DMS 273 (cell line): ENCODE data around the gene HOXA2.

Experiments
- DNase-seq: peaks from one replicate; lab custom pipeline; 2025; ENCODE audit not compliant: unreplicated experiment; lab: John Stamatoyannopoulos, UW

Gene HOXA2

DNA sequence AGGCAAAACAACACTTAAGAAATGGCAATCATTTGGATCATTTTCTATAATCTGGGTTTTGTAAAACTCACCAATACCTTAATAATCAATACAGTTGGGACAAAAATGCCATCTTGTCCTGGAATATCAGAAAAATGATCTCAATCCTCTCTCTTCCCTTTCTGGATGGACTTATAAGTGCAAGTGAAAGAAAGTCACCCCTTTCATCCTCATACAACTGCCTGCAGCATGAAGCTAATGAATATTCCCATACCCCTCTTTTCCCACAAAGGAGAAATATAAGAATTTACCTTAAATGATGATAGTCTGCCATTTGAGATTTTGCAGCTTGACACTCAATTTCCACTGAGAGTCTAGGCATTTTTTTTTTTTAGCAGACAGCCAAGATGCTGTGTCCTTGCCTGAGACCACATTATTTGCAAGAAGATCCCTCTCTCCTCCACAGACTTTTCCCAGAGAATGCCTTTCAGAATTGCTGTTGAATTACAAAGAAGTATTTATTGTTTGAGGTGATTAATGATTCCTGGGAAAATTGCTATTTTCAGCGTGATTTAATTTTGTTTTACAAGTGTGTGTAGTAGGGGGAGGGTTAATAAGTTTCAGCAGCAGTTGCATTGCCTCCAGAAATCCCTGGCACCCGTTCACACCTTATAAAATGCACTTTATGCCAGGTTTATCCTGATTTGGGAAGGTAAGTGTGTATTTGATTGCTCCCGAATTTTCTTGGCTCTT, 24.3 kb upstream of the HOXA2 start:
- DNase-seq = no peak

DNA sequence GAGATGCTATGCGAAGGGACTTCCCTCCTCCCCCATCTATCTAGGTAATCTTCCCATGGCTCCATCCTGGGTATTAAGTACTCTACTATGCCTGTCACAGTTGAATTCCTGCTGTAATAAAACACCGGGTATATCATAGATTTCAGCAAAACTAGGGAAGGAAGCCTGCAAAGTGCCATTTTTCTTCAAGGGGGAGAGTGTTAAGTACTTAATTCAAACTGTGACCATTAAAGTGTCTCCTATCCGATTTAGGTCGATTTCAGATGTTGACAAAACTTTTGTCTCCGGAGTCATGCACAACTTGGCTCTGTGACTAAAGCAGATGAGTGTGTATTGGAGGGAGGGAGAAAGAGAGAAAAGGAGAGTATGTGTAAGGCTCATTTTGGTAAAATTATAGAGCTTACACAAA, 23.5 kb upstream of the HOXA2 start:
- no peak for DNase-seq

DNA sequence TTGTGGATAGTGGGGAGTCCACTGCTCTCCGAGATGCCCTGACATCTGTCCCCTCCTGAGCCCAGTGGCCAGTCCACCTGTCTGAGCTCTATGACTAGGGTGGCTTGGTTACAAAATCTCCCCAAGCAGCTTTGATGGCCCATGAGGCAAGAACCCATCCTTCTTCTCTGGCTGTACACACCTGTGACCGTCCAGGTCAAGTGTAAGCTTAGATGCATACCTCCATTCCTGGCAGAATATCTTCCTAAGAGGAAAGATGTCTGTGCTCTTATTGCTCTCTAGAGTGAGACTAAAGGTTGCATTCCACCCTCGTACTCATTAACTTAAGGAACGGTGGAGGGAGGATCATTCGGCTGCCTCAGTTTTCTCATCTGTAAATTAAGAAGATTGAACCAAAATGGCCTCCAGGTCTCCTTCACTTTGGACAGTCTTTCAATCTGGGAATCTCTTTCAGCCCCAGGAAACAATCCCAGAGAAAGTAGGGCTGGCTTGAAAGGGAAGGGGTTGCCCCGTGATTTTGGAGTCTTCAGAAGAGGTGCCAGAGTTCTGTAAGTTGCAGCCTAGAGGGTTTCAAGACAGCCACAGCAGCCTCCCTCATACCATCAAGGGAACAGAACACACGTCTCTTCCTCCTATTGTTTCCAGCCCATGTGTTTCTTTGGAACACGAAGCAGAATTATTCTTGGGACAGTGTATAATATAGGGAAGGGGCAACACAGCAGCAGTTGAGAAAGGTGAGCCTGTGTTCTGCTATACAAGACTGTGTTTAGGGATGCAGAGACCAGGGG, 22.6 kb upstream of the HOXA2 start:
- no peak for DNase-seq

DNA sequence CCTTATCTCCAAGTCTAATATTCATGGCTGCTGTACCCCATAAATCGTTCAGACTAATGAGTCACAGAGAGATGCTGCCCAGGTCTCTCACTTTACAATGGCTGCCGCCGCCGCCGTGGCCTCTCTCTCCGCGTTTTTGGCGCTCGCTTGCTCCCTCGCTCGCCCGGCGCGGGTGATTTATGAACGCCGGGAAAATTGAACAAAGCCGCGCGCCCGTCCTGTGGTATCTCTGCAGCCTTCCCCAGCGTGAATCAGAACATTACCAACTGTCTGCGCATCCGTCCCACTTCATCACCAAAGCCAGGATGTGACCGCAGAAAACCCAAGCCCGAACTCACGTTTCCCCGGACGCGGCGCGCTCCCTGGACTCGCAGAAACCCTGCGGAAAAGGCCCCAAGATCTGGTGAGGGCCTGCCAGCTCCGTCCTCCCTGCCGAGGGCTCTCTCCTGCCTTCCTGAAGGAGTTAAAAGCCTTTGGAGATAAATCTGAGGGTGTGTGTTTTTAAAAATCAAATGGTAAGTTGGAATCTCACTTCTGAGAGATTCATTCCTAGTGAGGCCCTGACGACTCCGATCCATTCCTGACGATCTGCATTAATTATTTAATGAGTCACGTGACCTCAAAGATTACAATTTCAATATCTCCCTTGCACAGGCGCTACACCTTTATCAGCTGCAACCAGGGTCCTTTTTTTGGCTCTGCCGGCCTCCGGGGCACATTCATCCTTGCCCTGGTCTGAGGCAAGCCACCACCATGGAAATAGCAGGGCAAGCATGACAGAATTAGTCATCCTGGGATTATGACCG, 21.8 kb upstream of the HOXA2 start:
- DNase-seq = no peak

DNA sequence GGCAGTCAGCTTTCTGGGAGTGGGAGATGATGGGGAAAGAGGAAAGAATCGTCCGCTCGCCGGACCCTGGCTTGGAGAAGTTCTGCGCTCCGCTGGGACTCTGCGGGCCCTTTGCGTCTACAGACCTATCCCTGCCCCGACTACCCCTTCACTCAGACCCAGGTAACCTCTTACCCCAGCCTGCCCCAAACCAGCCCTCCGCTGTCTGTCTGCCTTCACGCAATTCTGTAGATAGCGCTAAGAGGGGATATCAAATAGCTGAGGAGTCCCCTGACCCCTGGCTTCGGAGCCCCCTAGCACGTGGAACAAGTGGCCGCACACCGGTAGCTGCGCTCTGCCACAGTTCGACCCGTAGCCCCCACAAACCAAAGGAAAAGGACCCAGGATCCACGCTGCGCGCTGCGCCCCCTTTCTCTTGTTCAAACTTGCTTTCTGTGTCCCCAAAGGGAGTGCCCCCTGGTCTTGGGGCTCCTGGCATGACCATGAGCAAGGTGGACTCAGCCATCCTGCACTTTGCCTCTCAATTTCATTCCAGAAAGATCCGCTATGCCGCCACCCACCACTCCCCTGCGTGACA, 21.1 kb upstream of the HOXA2 start:
- no peak for DNase-seq

DNA sequence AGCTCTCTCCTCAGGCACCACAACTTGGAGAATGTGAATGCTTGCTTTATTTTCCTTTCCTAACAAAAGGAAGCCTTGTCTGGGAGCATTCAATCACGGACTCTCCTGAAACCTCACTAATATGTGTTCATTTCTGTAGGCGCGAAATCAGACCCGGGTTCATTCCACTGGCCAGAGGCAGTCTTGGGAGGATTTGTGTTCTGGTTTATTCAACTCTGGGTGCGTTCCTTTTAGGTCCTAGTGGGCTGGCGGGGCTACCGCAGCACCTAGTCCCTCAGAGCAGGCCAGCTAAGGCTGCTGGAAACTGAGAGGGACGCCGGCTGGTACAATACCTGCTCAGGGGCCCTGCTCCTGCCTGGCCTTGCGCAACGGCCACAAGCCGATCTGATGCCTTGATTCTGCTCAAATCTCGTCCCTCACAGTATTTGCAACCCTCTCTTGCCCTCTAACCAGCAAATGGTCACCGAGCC, 20.6 kb upstream of the HOXA2 start:
- no peak for DNase-seq

DNA sequence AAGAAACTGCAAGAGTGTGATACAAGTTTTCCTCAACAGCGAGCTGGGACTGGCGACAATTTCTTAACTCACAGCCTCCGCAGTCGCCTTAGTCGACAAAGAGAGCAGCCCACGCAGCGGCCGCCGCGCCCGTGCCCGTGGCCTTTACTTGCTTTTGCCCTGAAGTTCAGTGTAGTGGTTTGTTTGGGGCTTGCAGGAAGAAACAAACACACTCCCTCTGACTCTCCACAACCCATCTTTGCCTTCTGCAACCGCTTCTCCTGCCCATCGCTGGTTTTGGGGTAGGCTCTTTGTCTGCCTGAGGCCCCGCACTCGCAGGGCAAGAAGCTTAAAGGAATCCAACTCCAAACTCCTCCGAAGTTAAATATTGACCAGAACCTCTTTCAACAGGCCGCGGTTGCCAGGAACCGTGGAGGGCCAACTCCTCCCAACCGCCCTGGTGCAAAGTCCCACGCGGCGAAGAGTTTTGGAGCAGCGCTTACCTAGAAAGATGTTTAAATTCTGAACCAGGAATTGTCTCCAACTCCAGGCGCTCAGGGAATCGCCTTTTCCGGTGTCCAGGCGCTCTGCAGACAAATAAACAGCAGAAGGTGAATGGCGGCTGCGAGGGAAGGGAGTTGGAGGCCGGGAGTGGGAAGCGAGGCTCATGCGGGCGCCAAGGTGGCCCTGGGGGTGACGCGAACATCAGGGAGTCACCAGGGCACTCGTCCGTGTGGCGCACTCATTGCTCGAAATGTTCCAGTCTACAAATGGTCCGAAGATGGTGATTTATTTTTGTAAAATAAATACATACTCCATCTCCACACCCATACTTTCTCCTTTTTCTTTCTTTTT, 19.8 kb upstream of the HOXA2 start:
- DNase-seq = no peak

DNA sequence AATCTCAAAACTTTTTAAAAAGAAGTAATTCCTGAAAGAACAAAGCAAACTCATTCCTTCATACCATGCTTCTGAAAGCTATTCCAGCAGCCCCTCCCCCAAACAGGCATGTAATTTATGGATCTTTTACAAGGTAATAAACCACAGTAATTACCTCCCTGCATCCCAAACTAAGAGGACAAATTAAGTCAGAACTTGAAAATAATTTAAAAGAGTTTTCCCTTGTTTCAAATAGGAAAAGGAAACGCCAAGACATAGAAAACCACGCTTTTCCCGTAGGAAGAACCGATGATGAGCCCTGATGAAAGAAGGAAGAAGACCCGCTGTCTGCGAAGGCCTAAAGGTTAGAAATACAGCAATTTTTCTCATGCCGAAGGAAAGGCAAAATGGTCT, 19.2 kb upstream of the HOXA2 start:
- no peak for DNase-seq

DNA sequence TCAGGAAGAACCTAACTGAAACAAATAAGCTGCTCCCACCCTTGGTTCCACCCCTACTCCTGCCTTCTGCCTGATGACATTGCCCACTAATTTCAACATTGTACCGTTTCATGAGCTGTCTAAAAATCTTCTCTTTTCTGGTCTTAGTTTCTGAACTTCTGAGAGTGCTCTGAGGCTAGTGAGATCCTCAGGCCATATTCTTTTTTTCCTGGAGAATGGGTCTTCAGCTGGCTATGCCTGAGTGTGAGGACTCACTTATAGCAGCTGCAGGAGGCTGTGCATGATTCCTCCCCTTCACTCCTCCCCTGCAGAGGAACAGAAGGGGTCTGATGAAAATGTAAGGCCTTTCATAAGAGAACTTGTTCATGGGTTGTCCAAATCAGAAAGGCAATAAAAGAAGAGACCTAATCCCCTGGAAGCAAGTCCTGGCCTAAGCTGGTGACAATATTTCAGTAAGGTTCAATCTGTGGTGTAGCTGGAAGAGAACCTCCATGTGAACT, 17.0 kb upstream of the HOXA2 start:
- no peak for DNase-seq

DNA sequence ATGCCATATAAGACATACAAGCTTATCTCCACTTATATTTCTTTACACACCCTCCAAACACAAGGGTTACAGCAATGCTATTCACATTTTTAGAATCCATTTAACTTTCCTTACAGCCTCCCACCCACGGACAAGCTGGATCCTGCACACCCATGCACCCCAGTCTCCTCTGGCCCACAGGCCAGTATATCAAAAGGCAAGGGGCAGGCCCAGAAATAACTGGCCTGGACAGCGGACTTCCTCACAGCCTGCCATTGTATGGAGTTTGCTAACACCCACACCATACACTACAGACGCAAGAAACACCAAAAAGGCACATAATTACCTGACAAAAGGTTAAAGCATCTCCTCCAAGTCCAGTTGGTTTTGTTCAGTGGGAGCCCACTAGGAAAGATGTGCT, 16.1 kb upstream of the HOXA2 start:
- DNase-seq = no peak

DNA sequence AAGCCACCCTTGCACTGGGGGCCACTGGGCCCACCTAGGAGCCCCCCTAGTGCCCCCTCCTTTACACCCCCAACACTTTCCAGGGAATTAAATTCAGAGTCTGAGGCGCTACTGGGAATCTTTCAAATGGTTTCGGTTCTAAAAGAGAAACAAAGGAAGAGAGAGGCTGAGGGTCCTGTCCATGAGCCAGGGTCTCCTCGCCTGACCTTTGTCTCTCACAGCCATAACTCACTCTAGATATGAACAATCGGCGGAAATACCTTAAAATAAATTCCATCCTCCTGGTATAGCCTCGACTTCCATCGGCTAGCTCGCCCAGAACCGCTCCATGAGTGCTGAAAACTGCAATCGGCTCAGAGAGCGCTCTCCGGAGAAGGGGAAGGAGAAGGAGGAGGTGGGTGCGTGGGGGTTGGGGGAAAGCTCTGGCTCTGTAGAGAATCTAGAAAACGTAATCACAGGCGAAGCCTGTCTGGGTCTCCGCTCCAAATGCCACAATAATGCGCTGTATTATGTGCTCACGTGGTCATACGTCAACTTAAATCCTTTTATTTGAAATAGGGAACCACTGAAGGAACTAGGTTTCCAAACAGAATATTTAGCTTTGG, 15.5 kb upstream of the HOXA2 start:
- DNase-seq = no peak

DNA sequence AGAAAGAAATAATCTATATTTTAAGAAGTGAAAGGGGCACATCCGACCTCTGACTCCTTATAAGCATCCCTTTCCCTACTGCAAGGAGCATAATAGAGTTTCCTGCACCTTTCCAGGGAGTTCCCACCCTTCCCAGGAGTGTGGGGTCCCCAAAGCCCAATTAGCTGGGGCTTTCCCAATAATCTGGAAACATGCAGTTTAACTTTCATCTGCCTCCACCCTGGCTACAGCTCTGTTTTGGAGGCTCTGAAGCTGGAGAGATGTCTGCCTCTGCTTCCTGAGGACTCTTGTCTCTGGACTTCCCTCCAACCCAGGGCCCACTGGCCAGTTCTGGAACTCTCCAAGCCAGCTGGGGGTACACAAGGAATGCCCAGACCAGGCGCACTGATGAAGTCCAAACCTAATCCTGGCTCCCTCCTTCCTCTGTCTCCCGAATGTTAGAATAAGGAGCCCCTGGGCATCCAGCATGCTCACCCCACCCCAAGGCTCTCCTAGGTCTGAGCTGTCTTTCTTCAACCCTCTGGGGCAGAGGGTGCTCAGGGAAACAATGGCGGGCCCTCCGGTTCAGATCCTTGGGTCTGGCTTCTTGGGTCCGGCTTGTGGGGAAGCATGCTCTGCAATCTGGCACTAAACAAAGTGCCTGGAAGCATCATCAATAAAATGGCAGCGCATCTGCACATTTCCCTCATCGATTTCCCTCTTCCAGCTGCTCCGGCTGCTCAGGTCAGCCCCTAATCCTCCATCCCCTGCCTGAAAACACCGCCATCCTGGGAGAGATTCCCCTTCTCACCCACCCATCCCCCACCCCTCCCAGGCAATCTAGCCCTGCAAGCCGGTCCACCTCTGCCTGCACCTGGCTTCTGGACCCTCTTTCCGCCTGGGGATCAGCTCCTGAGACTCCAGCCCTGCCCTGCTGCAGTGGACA, 14.7 kb upstream of the HOXA2 start:
- DNase-seq = no peak

DNA sequence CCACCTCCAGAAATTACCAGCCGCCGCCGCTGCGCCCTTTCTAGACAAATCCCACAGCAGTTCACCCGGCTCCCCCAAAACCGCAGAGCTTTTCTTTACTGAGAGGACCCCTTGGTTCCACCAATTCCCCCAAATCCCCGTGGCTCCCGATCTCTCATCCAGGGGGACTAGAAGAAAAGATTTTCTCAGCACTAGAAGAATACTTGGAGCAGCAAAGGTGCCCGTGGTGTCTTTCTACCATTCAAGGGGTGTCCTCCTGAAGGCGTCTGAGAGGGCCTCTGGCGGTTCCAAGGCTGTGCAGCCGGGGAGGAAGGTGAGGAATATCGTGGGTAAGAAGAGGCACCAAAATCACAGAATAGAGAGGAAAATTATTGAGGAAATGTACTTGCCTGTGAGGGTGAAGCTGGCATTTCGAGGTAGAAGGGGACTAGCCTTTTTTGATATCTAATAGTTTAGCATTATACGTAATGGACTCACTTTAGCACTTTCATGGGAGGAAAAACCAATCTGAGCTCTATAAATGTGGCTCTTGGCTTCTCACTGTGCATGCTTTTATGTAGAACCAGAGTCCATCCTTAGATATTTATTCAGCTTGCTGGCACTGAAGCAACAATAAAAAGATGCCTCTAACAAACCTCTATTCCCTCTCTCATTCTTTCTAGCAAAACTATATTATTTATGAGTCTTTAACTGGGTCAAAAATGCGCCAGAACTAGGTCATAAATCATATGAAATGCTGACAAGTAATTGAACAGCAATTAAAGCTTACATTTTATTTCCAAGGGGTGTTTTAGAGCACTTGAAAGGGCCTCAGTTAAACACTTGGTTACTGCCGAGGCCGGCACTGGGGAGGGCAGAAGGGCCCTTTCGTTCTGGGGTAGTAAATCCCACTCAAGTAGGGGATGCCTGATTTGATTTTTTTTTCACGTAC, 13.8 kb upstream of the HOXA2 start:
- no peak for DNase-seq

DNA sequence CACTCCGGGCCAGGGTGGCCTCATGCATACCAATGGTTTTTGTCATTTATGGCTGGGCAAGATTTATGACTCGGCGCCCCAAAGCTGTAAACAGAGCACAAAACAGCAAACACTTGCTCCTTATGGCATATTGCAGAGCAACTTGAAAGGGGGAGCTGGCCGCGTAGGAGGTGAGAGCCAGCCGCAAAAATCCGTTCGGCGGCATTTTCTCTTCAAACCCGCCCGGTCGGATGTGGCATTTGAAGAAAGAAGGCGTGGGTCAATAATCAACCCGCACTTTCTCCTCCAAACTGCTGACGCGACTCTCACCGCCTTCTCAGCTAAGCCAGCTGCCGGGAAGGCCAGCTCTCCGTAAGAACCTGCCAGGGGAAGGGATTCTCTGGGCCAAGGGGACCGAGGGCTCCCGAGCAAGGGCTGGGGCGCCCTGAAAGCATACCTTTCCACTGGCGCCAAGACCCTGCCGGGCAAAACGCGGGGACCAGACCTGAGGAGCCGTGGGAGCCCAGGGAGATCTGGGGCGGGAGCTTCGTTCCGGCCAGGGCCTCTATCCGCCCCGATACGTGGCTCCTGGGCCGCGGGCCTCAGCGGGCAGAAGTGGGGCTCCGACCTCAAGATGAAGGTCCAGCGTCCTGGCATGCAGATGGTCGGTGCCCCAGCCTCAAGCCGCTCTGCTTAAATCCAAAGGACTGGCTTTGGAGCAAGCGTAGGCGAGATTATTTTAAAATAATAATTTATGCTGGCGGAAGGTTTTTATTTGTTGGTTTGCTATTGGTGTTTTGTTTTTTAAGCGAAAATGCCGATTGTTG, 12.9 kb upstream of the HOXA2 start:
- DNase-seq = no peak

DNA sequence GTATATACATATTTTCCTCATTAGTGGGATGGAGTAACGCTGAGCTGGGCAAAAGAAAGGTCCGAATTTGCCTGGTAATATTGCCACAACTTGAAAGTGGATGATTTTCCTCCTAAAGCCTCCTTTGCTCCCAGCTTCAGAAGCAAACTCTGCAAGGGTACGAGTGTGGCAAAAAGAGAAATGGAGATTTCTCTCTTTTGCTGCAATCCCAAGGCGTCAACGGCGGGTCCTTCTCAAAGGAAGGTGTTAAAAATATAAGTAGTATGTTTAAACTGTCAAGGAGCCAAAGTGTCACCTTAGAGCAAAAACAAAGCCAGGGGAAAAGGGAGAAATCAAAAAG, 12.4 kb upstream of the HOXA2 start:
- no peak for DNase-seq

DNA sequence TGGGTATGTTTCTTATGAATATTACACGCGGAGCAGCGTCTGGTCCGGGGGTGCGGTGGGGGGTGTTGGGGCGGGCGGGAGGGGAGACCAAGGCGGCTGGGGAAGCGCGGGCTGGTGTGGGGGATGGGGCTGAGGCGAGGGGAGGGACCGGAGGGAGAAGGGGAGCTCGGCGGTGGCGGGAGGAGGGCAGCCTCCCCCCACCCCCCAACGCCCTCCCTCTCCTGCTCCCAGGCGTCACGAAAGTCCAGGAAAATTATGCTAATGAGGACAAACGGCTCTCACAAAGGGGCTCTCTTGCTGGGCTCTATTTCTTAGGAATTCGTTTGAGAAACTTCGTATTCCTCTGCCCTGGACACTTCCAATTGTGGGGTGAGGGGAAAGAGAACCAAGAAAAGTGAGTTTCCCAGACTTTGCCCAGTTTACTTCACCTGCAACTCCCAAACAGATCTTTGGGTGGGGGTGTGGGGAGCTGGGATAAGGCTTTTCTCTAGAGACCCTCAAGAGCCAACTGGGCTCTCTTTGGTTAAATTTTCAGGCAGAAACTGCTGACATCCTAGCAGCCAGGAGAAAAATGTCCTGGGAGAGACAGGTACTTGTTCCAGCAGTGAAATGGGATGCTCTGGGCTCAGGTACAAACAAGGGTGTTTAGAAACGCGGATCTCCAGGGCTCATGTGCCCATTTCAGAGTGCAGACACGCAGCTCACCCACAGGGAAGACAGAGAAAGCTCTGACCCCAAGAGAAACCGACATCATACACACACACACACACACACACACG, 11.7 kb upstream of the HOXA2 start:
- peak; percentile 76 for DNase-seq
